Stimulated activated CD4-positive, alpha-beta T cell treated with anti-CD3 and anti-CD28 coated beads, Interleukin-12 subunit alpha, Interleukin-12 subunit beta, amount 100 ng/mL, for 24 hours (primary cell): ENCODE data around the gene PFN3.

Experiments used
- DNase-seq, 2 experiments: peaks; one replicate each; pipeline ENCODE4 v3.0.0-alpha.2; 2020; ENCODE audit warnings: low read depth in 2 of 2

The PFN3 gene

DNA sequence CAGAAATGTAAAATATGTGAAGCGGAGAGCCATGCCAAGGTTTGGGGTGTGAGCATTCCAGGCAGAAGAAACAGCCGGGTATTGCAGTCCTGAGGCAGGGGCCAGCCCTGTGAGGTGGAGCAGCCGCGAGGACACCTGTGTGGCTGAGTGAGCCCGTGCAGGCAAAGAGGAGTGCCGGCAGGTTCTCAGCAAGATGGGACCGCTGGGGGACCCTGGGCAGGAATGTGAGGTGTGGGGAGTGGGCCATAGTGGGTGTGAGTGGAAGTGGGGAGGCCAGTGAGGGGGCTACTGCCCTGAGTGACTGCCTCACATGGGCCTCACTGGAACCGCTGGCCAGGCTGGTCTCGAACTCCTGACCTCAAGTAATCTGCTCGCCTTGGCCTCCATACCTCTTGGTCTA lies 38.0 kb upstream of the PFN3 start:
- no peak for DNase-seq

DNA sequence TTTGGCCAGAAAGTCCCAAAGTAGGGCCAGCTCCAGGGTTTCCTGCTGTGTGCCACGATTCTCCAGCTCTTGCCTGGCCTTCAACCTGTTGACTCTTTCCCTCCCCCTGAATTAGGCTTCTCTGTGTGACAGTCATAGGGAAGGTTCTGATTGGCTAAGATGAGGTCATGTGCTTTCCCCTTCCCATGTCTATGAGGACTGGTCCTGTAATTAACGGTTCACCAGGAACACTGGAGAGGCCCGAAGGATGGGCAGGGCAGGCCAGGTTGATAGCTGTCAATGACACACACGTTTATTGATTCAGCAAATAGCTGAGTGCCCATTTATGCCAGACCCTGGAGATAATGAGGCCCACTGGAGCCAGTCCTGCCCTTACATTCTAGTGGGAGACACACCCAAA lies 37.2 kb upstream of the PFN3 start:
- DNase-seq, result no peak

DNA sequence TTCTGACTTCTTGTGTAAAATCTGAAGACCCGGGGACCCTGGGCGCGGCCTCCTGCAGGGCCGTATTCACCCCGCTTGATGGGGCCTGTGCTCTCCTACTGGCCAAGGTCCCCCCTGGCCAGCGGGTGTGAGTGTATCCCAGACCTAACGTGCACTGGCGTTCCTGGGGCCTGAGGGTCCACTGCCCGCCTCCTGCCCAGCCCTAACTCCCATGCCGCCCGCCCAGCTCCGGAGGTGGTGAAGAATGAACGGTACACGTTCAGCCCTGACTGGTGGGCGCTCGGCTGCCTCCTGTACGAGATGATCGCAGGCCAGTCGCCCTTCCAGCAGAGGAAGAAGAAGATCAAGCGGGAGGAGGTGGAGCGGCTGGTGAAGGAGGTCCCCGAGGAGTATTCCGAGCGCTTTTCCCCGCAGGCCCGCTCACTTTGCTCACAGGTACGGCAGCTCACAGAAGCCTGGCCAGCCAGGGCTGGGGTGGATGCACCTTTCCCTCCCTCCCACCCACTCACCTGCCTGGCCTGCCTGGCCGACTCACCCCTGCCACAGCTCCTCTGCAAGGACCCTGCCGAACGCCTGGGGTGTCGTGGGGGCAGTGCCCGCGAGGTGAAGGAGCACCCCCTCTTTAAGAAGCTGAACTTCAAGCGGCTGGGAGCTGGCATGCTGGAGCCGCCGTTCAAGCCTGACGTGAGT lies 35.5 kb upstream of the PFN3 start:
- no peak for DNase-seq

DNA sequence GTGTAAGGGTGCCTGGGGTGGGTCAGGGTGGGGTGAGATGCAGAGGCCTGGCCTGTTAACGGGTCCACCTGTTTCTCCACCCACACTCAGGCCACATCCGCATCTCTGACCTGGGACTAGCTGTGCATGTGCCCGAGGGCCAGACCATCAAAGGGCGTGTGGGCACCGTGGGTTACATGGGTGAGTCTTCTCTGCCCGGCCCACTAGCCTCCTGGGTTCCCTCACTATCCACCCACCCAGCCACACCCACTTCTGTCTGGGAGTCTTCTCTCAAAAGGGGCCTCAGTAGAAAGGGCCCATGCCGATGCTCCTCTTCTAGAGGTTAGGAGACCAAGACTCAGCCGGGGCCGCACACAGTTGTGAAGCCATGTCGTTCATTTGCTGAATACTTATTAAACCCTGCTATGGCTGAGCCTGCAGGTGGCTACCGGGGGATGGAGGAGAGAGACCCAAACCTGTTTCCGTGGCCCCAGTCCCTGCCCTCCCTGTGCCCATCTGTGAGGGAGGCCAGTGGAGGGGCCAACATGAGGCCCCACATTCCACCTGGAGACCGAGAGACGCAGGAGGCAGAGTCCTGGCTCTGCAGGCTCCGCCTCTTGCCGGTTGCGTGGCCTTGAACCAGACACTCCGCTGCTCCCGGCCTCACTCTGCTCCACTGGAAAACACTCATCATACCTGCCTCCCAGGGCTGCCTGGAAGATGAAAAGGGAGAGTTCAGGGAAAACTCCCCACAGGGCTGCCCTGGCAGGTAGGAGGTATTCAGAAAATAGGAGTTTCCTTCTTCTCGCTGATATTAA lies 34.7 kb upstream of the PFN3 start:
- no peak for DNase-seq

DNA sequence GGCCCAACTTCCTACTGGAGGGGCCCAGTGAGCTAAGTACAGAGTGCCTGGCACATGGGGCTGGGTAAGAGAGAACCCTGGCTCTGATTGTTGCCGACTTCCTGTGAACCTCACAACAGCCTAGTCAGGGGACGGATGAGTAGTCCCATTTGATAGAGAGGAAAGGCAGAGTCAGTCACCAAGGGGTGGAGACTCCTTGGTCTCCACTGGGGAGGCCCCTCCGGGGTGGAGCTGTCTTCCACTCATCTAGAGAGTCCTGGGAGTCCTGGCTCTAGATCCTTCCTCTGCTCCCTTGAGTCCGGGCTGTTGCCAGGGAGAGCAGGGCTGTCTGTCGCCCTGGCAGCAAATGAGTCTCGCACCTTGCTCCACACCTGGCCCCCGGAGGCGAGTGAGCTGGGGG lies 34.0 kb upstream of the PFN3 start:
- DNase-seq, result peak in 1 of 2 experiments; percentile 61

DNA sequence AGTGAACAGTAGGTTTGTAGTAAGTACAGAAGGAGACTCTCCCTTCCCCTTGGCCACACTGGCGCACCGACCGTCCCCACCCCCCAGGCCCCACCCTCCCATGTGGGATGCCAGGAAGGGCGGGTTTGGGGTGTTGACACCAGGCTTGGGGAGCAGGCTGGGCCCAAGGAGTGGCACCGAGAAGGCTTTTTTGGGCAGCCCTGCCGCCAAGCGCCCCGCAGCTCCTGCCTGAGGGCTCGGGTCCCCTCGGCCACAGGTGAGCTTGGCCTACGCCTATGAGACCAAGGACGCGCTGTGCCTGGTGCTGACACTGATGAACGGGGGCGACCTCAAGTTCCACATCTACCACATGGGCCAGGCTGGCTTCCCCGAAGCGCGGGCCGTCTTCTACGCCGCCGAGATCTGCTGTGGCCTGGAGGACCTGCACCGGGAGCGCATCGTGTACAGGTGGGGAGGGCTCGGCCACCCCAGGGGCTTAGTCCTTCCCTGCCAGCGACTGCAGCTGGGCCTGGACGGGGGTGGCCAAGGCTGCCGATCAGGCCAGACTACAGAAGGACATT lies 33.3 kb upstream of the PFN3 start:
- no peak for DNase-seq

DNA sequence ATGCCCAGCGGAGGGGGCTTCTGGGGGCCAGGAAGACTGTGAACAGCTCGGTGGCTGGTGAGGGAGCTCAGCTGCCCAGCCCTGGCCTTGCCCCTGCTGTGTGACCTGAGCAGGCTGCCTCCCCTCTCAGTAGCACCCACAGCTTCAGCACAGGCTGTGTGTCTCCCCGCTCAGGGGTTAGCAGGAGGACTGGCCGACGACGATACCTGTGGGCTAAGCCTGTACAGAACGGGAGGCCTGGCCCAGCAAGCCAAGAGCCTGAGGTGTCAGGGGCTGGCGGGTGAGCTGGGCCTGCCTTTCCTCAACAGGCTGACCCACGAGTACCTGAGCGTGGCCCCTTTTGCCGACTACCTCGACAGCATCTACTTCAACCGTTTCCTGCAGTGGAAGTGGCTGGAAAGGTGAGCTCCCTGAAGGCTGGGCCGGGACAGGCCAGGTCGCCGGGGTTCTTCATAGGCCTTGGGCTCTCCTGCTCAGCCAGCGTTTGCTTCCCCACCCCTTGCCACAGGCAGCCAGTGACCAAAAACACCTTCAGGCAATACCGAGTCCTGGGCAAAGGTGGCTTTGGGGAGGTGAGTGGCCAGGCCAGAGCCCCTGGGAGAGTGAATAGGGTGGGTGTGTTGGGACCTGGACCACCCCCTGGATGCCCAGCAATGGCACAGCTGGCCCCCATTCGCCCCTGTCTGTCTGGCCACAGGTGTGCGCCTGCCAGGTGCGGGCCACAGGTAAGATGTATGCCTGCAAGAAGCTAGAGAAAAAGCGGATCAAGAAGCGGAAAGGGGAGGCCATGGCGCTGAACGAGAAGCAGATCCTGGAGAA lies 32.6 kb upstream of the PFN3 start:
- no peak for DNase-seq

DNA sequence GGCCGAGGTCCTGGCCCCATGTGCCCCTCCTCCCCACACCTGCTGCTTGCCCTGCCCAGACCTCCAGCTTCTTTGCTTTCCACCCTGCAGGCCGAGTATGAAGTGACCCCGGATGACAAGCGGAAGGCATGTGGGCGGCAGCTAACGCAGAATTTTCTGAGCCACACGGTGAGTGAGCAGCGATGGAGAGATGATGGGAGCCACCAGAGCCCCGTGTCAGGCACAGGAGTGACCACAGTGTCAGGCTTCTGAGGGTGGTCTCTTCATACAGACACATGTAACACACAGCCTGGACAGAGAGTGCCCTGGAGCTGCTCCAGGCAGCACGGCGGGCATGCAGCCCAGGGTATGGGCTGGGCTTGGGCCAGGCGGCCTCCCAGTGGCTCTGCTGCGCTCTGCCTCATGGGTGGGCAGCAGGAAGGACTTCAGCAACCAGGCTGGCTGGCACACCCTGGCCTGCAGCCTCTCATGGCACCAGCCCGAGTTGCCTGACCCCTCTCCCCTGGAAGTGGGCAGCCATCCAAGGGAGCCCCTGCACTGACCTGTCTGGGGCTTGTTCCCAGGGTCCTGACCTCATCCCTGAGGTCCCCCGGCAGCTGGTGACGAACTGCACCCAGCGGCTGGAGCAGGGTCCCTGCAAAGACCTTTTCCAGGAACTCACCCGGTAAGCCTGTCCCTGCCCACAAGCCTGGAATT lies 31.8 kb upstream of the PFN3 start:
- DNase-seq, result no peak

DNA sequence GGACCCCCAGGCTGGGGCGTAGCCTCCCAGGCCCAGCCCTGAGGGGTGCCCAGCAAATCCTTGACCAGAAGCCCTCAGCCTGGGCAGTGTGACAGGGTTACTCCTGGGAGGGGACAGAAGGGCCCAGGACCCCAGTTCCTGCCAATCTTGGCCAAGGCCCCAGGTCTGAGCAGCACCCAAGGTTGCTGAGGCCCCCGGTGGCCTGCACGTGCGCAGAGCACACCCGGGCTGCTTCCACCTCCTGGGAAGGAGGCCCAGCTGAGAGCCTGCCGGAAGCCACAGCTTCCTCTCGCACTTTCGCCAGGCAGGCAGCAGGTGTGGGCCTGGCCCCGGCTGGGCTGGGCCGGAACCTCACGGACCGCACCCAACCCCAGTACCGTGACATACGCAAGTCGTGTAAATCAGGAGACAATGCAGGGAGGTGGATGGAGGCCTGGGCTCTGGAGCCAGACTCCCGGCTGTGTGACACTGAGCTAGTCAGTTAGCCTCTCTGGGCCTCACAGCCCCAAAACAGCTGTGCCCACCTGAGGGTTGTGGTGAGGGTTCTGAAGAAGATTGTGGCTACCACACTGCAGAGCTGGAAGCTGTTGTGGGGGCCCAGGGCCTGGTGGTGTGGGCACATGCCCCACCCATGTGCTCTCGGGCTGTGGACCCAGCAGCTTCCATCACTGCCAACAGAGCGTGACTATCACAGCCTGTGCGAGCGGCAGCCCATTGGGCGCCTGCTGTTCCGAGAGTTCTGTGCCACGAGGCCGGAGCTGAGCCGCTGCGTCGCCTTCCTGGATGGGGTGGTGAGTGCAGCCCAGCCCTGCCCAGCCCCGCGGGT lies 31.1 kb upstream of the PFN3 start:
- peak in 1 of 2 experiments; percentile 65 for DNase-seq

DNA sequence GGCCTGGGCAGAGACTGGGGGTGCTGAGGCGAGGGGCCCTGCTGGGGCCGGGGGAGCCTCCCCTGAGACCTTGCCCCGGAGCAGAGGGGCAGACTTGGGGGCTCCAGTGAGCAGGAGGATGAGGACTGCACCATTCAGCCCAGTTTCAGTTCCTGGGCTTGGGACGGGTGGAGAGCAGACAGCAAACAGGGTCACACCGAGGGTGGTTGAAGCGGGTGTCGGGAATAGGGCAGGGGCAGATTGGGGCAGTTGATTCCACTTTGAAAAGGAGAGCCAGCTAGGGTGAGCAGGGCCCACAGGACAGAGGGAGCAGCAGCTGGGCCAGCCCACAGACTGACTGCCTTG lies 30.5 kb upstream of the PFN3 start:
- DNase-seq, result no peak

DNA sequence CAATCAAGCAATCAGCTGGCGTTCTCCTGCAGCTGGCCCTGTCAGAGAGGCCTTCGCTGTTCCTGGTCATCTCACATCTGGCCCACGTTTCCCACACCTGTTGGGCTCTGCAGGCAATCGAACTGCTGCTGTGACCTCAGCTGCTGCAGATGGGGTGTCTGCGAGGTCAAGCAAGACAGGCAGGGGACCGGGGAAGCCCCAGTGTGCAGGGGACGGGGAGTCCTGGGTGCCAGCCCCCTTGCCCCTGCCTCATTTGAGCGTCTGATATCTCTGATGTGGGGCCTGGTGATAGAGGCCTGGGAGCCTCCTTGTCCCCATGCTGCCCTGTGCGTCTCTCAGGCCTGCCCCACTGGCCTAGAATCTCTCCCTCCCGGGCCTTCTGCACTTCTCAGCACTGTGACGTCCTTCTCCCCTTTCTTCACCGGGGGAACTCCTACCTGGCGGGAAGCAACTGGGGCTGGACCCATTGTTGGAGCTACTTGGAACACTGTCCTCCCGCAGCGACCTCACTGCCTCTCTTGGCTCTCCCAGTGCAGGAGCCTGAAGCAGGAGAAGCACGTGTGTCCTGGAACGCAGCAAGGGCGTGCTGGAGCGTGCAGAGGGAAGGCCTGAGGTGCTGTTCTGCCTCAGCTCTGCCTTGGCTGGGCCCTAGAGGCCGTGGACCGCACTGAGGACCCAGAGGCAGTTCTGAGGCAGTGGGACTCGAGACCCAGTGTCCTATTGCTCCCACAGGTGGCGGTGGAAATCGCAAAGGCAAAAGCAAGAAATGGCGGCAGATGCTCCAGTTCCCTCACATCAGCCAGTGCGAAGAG lies 29.9 kb upstream of the PFN3 start:
- no peak for DNase-seq

DNA sequence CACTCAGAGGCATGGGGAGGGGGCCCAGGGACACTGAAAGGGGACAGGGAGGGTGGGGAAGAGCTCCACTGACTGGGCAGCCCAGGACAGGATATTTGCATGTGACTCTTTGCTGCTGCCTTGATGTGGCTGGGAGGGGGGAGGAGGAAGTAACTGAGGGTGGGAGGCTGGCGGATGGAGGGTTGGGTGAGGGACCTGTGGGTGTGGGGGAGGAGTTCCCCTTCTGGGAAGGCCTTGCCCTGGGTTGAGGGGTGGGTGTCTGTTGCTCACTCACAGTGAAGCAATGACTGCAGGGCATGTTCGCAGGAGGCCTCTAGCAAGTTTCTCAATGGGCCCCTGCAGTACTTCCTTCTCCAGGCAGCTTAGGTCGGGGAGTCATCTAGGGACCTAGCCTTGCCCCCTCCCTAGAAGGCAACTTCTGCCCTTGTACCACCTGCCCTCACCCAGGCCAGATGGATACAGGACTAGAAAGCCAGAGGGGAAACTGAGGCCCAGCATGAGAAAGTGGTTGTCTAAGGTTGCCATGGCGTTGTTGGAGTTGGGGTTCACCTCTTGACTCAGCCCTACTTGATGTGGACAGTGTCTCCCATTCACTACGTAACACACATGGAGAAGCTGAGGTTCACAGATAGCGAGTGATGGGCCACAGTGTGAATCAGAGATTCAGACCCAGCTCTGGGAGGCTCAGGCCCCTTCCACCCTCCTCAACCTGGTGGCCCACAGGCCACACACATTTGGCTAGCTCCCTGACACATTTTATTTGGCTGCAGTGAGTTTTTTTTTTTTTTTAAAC lies 29.0 kb upstream of the PFN3 start:
- peak; percentile 75 to 87 for DNase-seq

DNA sequence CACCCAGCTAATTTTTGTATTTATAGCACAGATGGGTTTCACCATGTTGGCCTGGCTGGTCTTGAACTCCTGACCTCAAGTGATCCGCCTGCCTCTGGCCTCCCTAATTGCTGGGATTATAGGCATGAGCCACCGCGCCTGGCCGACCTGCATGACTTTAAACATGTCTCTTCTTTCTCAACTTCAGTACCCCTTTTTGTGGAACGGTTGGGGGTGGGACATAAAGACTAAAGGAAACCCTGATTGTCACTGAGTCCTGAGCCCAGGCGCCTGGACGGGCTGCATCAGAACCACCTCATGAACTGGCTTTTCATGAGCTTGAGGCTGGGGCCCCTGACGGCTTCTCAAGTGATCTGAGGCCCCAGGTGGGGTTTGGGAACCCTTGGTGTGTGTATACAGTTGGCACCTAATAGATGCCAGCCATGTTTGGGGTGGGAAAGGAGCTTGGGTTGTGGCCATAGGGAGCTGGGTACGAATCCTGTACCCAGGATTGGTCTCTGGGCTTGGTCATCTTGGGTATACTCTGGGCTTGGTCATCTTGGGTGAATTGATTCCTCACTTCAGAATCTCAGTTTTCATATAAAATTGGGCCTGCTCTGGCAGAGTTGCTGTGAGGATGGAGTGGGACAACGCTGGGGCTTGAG lies 28.2 kb upstream of the PFN3 start:
- no peak for DNase-seq

DNA sequence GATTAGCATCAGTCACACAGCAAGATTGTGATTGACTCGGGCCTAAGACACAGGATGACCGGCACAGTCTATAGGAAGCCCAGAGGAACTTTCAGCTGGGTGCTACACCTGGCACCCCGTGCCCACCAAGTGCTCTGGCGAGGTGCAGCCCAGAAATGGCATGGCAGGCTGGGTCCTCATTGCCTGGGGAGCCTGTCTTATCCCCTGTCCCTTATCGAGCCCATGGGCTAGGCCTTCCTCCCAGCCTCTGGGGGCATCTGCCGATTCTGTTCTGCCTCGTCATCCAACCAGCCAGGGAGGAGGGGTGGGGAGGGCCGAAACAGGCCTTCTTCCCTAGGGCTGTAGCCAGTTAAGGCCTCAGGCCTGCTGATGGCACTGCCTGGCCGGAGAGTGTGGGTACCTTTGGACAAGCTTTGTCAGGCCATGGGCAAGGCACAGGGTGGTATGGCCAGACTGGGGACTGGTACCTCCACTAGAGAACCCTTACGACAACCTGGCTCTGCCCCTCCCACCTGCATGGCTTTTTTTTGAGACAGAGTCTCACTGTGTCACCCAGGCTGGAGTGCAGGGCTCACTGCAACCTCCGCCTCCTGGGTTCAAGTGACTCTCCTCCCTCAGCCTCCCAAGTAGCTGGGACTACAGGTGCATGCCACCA lies 27.6 kb upstream of the PFN3 start:
- DNase-seq, result no peak

DNA sequence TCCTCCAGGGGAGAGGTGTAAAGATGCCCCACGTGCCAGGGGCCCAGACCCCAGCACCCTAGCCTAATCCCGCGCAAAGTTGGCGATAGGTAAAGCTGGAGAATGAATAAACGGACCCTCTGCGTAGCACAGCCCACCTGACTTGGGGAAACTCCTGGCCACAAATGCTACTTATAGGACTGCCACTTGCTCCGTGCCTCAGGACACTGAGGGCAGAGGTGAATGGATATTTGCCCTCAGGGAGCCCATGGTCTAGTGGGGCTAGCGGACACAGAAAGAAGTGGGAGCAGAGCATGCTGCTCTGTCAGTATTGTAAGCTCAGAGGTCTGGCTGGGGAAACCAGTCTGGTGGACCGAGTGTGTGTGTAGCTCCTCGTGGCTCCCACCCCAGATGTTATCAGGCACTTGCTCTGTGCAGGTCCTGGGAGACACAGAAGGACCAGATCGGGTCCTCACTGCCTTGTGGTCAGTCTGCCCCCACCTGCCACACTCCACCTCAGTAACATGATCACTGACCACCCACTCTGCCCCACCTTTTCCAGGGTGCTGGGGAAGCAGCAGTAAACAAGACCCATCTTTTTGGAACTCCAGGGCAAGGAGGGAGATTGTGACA lies 26.9 kb upstream of the PFN3 start:
- DNase-seq, result no peak

DNA sequence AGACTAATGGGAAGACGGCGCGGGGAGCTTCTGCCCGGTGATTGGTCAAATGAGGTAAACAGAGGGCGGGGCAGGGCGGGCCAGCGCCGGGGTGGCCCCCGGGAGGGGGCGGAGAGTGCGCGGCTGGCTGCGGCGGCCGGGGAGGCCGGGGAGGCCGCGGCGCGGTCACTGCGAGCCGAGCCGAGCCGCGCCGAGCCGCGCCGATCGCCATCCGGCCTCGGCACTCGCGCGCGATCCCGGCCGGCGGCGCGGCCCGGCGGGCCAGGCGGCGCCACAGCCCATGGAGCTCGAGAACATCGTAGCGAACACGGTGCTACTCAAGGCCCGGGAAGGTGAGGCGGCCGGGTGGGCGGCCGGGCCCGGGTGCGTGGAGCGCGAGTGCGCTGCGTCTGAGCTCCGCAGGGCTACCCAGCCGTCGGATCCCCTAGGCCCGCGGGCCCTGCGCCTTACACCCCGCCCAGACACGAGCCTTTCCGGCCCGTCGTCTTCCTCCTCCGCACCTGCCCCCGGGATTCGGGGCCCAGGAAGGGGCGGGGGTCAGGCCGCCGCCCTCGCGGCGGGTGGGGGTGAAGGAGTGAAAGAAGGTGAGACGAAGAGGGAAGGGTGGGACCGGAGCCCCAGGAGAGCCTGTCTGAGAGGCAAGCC lies 26.2 kb upstream of the PFN3 start, which contains the start of gene GRK6:
TSS of gene GRK6 (plus strand) at position 111 of the 645 bp plus-strand sequence. CDS start at position 281, 170 bp downstream.
- peak in 1 of 2 experiments; percentile 58 for DNase-seq
